Spleen (tissue), 11 donors: ENCODE data around the gene RINT1. TPM values are rescaled to one million over a fixed set of nuclear protein-coding genes. Genes with fewer than 3 reads are reported as not detected.

Experiments
- DNase-seq: peaks from one replicate; pipeline ENCODE4 v3.0.0-alpha.2; 2020
- H3K27ac ChIP-seq, 8 donors: fragments of 200-600 bp; sonication (generic) in 7 of 8; 1 replicate in 4 of 8; 2 replicates in 4 of 8; pipeline versions ENCODE4 v1.5.0 to v1.8.0; 2016 to 2021; ENCODE audit warnings: inconsistent platforms in 4 of 8, mild to moderate bottlenecking in 4 of 8, moderate library complexity in 1 of 8
- H3K27me3 ChIP-seq, 7 donors: fragments of 200-600 bp; sonication (generic) in 6 of 7; replicated peaks in 1 of 7; 1 replicate in 4 of 7; 2 replicates in 3 of 7; pipeline versions ENCODE4 v1.5.0 to v1.8.0; 2016 to 2021; ENCODE audit warnings: inconsistent platforms in 3 of 7, mild to moderate bottlenecking in 1 of 7
- H3K36me3 ChIP-seq, 6 donors: fragments of 200-600 bp; sonication (generic) in 5 of 6; 1 replicate in 4 of 6; 2 replicates in 2 of 6; pipeline versions ENCODE4 v1.5.0 to v1.8.0; 2016 to 2021; ENCODE audit warnings: inconsistent platforms in 2 of 6
- H3K4me1 ChIP-seq, 6 donors: fragments of 200-600 bp; sonication (generic) in 5 of 6; 1 replicate in 3 of 6; 2 replicates in 3 of 6; pipeline versions ENCODE4 v1.5.0 to v1.8.0; 2016 to 2021; ENCODE audit warnings: inconsistent platforms in 3 of 6
- H3K4me3 ChIP-seq, 8 donors: fragments of 200-600 bp; sonication (generic) in 7 of 8; 1 replicate in 4 of 8; 2 replicates in 4 of 8; pipeline versions ENCODE4 v1.5.0 to v1.8.0; 2016 to 2021; ENCODE audit warnings: inconsistent platforms in 4 of 8, mild to moderate bottlenecking in 4 of 8, moderate library complexity in 2 of 8
- H3K9me3 ChIP-seq, 8 donors: fragments of 200-600 bp; sonication (generic) in 7 of 8; 1 replicate in 4 of 8; 2 replicates in 4 of 8; pipeline versions ENCODE4 v1.5.0 to v1.8.0; 2016 to 2021; ENCODE audit warnings: inconsistent platforms in 4 of 8
- POLR2A ChIP-seq, 3 donors: fragments of 450-650 bp; IDR thresholded peaks; one replicate each; pipeline ENCODE4 v1.5.1; 2017; ENCODE audit warnings: antibody characterized with exemption in 3 of 3, mild to moderate bottlenecking in 1 of 3
- POLR2AphosphoS5 ChIP-seq, 3 donors: sonication (generic); formaldehyde crosslinking; IDR thresholded peaks; one replicate each; pipeline ENCODE4 v1.5.1; 2017; ENCODE audit warnings: antibody characterized with exemption in 3 of 3
- WGBS, 5 donors: extraction: QIAGEN DNeasy Blood & Tissue Kit in 3 of 5; methylation state at CpG; one replicate each; pipeline versions ENCODE4 v1.1.5 to v1.1.7; 2013 to 2018; 5-methylcytosine and 5-hydroxymethylcytosine counted together
- intact Hi-C: fragments of 100-400 bp; cut with DNase I; formaldehyde crosslinking; loops from one replicate; pipeline ENCODE4 v1.15.0; 2023; ENCODE audit warnings: low total_unique reads
- polyA plus RNA-seq, 3 donors: library from polyadenylated mRNA; stranded (reverse); fragments of 200-250 nt; gene quantifications; one replicate each; pipeline ENCODE4 v1.2.1, GENCODE V29; 2013
- total RNA-seq, 7 donors: library from RNA; depleted of rRNA in 3 of 7; stranded (reverse); fragments of >200 nt in 3 of 7; fragmentation: NEBNext Ultra II Directional in 4 of 7; extraction: Animal tissue kit (Norgen Biotek cat#: 25700) in 4 of 7; gene quantifications; one replicate each; pipeline versions ENCODE4 v1.1.0 to v1.2.1, GENCODE V29; 2016 to 2021
- TF ChIP-seq, protein P1 (sequence below), 11 experiments: fragments of 200-600 bp in 7 of 11; fragments of 450-650 bp in 4 of 11; sonication (generic) in 4 of 11; IDR thresholded peaks in 8 of 11; conservative IDR thresholded peaks in 3 of 11; 1 replicate in 7 of 11; 2 replicates in 4 of 11; pipeline versions ENCODE4 v1.4.0 to v1.8.0; 2016 to 2021; ENCODE audit warnings: antibody characterized with exemption in 11 of 11, inconsistent platforms in 4 of 11, mild to moderate bottlenecking in 1 of 11
- donor health status: healthy with polysubstance abuse.
- donor health status: DM: no; HTN: no; CAD: no; lungs with moderate emphysema.
- donor health status: DM: no; HTN: no; CAD: no.
- donor health status: Bipolar disorder and iron deficiency.
- donor health status: healthy.
- donor health status: DM: no; HTN: no; CAD: no.
- donor health status: DM: yes; HTN: yes; CAD: no.

The RINT1 gene
- total and polyA plus RNA-seq, 10 donors, result 12.8 to 27.1 (median 21.3) TPM

DNA sequence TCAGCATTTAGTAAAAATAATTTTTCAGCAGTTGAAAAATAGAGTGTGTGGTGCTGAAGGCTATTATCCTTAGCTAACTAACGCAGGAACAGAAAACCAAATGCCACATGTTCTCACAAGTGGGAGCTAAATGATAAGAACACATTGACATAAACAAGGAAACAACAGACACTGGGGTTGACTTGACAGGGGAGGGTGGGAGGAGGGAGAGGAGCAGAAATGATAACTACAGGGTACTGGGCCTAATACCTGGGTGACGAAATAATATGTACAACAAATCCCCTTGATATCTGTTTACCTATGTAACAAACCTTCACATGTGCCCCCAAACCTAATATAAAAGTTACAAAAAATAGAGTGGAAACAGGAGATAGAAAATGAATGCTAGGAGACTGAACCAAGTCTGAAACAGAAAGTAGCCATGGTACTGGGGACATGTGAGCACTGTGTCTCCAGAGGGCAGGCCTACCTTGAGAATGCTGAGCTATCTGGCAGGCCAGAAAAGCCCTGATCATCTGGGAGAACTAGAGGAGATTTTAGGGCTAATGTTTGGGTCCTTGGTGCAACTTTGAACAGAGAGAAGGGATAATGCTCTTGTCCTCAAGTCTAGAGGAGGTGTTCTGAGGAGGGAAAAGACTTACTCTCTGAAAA, 54.0 kb downstream of the RINT1 start:
- Histone ChIP-seq H3K27ac (no peak overlapping the region), H3K4me1 (peaks cover 0 to 26% (median 7%) of the 10 kb centered on the region in 6 donors), H3K36me3 (no peaks in the 10 kb centered on the region), H3K4me3 (no peak overlapping the region), H3K27me3 (peaks cover 0 to 13% (median 7%) of the 10 kb centered on the region in 7 donors), H3K9me3 (peaks cover 0 to 21% (median 13%) of the 10 kb centered on the region in 8 donors)
- TF ChIP-seq POLR2AphosphoS5 (IDR thresholded peaks at IDR 0.05), result no peak
- TF ChIP-seq, protein P1, sequence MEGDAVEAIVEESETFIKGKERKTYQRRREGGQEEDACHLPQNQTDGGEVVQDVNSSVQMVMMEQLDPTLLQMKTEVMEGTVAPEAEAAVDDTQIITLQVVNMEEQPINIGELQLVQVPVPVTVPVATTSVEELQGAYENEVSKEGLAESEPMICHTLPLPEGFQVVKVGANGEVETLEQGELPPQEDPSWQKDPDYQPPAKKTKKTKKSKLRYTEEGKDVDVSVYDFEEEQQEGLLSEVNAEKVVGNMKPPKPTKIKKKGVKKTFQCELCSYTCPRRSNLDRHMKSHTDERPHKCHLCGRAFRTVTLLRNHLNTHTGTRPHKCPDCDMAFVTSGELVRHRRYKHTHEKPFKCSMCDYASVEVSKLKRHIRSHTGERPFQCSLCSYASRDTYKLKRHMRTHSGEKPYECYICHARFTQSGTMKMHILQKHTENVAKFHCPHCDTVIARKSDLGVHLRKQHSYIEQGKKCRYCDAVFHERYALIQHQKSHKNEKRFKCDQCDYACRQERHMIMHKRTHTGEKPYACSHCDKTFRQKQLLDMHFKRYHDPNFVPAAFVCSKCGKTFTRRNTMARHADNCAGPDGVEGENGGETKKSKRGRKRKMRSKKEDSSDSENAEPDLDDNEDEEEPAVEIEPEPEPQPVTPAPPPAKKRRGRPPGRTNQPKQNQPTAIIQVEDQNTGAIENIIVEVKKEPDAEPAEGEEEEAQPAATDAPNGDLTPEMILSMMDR (IDR thresholded peaks at IDR 0.05 in 8 of 11, conservative IDR thresholded peaks at IDR 0.05 in 3 of 11), result no peak
- TF ChIP-seq POLR2A (IDR thresholded peaks at IDR 0.05), result no peak
- intact Hi-C loops, result no loop called here
- no peak for DNase-seq
- 94 to 100% (median 95%) methylated on average over 2 of the region's 2 CpGs for WGBS, 5 donors

- Histone ChIP-seq H3K27me3 (no peaks in the 10 kb centered on the region), H3K9me3 (peaks cover 0 to 19% (median 13%) of the 10 kb centered on the region in 8 donors), H3K4me3 (no peak overlapping the region), H3K27ac (no peak overlapping the region), H3K4me1 (peaks cover 0 to 18% (median 0%) of the 10 kb centered on the region in 6 donors), H3K36me3 (no peaks in the 10 kb centered on the region)
- DNase-seq, result no peak
- intact Hi-C loops, result no loop called here
- TF ChIP-seq POLR2A (IDR thresholded peaks at IDR 0.05) (no peak), POLR2AphosphoS5 (IDR thresholded peaks at IDR 0.05) (no peak)
- TF ChIP-seq, protein P1 (IDR thresholded peaks at IDR 0.05 in 8 of 11, conservative IDR thresholded peaks at IDR 0.05 in 3 of 11), result no peak
- WGBS, 5 donors, result 67 to 83% (median 79%) methylated on average over 12 of the region's 12 CpGs
Measured at GRCh38 chr7:105587909-105588635, 56.1 kb downstream of the RINT1 start.

- 38 to 49% (median 39%) methylated on average over 6 of the region's 6 CpGs for WGBS, 5 donors
Measured at GRCh38 chr7:105589356-105590077, 57.5 kb downstream of the RINT1 start.

More at GRCh38 chr7:105589356-105590077, 57.5 kb downstream of the RINT1 start:
- H3K4me3 ChIP-seq, result no peak overlapping the region
- no peak overlapping the region for H3K27ac ChIP-seq
- no peak for DNase-seq
- no peaks in the 10 kb centered on the region for H3K27me3 ChIP-seq
- intact Hi-C loops, result no loop called here
- H3K36me3 ChIP-seq, result no peaks in the 10 kb centered on the region
- TF ChIP-seq, protein P1 (IDR thresholded peaks at IDR 0.05 in 8 of 11, conservative IDR thresholded peaks at IDR 0.05 in 3 of 11), result peak in 7 of 11 experiments; percentile 37 to 59 (median 42)
- TF ChIP-seq POLR2AphosphoS5 (IDR thresholded peaks at IDR 0.05), result no peak
- H3K9me3 ChIP-seq, result peaks cover 0 to 5% (median 4%) of the 10 kb centered on the region in 8 donors
- peaks cover 0 to 18% (median 0%) of the 10 kb centered on the region in 6 donors for H3K4me1 ChIP-seq
